KMS-11 (cell line): Measurements from ENCODE around the gene TENM3.

ENCODE experiments used
- H2AFZ ChIP-seq: fragments of 200-600 bp; sonication (generic); 2 replicates; pipeline ENCODE4 v1.6.1; 2016; ENCODE audit warnings: antibody characterized with exemption, mixed run types, low read depth
- H3K27ac ChIP-seq: fragments of 200-600 bp; sonication (generic); 2 replicates; pipeline ENCODE4 v1.6.1; 2016; ENCODE audit warnings: mild to moderate bottlenecking, mixed run types
- H3K27me3 ChIP-seq: fragments of 200-600 bp; sonication (generic); 2 replicates; pipeline ENCODE4 v1.6.1; 2017; ENCODE audit warnings: mild to moderate bottlenecking, low read depth, mixed run types, moderate library complexity; ENCODE audit not compliant: insufficient read depth
- H3K36me3 ChIP-seq: fragments of 200-600 bp; sonication (generic); 2 replicates; pipeline ENCODE4 v1.6.1; 2017; ENCODE audit warnings: mild to moderate bottlenecking, mixed run types; ENCODE audit not compliant: insufficient read depth
- H3K4me1 ChIP-seq: fragments of 200-600 bp; sonication (generic); 2 replicates; pipeline ENCODE4 v1.6.1; 2016; ENCODE audit warnings: mild to moderate bottlenecking, low read depth, mixed run types; ENCODE audit not compliant: poor library complexity, severe bottlenecking
- H3K4me2 ChIP-seq: fragments of 200-600 bp; sonication (generic); 2 replicates; pipeline ENCODE4 v1.7.0; 2016; ENCODE audit warnings: mild to moderate bottlenecking, mixed run types
- H3K4me3 ChIP-seq: fragments of 200-600 bp; sonication (generic); IDR thresholded peaks from 2 replicates; pipeline ENCODE4 v1.6.1; 2017; ENCODE audit warnings: low read depth, low read length, mixed read lengths; ENCODE audit not compliant: insufficient read depth
- H3K79me2 ChIP-seq: fragments of 200-600 bp; sonication (generic); 2 replicates; pipeline ENCODE4 v1.6.1; 2016; ENCODE audit warnings: low read depth, mixed run types; ENCODE audit not compliant: insufficient read depth
- H3K9ac ChIP-seq: fragments of 200-600 bp; sonication (generic); 2 replicates; pipeline ENCODE4 v1.6.1; 2016; ENCODE audit warnings: mild to moderate bottlenecking, mixed run types
- H4K20me1 ChIP-seq: fragments of 200-600 bp; sonication (generic); 2 replicates; pipeline ENCODE4 v1.6.1; 2016; ENCODE audit warnings: mild to moderate bottlenecking, mixed run types; ENCODE audit not compliant: insufficient read depth
- CTCF ChIP-seq: fragments of 200-600 bp; sonication (generic); conservative IDR thresholded peaks from 2 replicates; pipeline ENCODE4 v1.6.1; 2017; ENCODE audit warnings: low read depth, mild to moderate bottlenecking, antibody characterized with exemption, low read length, moderate library complexity, mixed read lengths

TENM3 gene

GRCh38 chr4:182258441-182259000 is 15.3 kb downstream of the TENM3 start:
- H3K9ac ChIP-seq = no peak overlapping the region
- H2AFZ ChIP-seq = no peak overlapping the region
- no peak overlapping the region for H3K27ac ChIP-seq
- H3K36me3 ChIP-seq = no peaks in the 10 kb centered on the region
- no peaks in the 10 kb centered on the region for H3K4me1 ChIP-seq
- no peaks in the 10 kb centered on the region for H3K27me3 ChIP-seq
- H3K4me2 ChIP-seq = no peak overlapping the region
- H3K4me3 ChIP-seq = no peak overlapping the region
- no peaks in the 10 kb centered on the region for H4K20me1 ChIP-seq
- no peaks in the 10 kb centered on the region for H3K79me2 ChIP-seq
- no peak for TF ChIP-seq CTCF

DNA sequence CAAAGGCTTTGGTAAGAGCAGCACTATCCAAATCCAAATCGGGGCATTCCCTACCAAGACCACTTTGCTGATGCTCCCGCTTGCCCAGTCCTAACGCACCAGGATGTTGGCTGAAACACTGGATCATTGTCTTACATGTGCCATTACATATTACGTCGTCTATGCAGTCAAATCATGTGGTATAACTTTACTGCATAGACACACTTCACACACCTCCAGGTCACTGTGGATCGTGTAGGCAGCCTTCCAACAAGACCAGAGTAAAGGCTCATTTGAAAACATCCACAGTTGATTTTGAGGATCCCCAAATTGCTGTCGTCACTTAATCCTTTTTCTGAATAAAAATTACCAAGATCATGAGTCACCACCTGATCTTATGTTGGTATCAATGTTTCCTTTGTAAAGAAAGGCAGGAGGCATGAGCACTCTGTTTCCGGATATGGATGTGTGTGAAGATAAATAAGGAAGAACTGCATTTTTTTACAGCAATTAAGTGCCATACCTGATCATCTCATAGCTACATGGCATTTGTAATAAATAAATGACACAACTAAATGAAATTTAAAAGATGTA is 18.5 kb downstream of the TENM3 start:
- Histone ChIP-seq H3K79me2 (no peaks in the 10 kb centered on the region), H3K27ac (no peak overlapping the region), H4K20me1 (no peaks in the 10 kb centered on the region), H3K4me1 (no peaks in the 10 kb centered on the region), H3K36me3 (no peaks in the 10 kb centered on the region), H3K4me2 (no peak overlapping the region), H2AFZ (no peak overlapping the region), H3K4me3 (no peak overlapping the region), H3K27me3 (no peaks in the 10 kb centered on the region), H3K9ac (no peak overlapping the region)
- no peak for TF ChIP-seq CTCF

DNA sequence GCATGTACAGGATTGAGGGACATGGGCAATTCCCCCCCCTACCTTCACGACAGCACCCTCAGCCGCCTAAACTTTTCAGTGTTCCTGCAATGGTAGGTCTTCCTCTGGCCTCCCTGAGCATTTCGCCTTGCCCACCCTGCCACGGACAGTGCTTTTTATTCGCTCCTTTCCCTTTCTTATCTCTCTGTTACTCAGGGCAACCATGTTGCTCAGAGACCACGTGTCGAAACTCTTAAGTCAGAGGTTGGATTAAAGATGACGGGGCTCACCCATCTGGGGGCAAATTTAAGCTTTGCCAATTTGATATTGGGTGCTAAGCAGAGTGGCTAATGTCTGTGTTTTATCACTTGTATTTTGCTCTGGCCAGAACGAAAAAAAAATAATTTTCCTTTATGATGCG is 20.4 kb downstream of the TENM3 start:
- Histone ChIP-seq H3K36me3 (no peaks in the 10 kb centered on the region), H3K27ac (no peak overlapping the region), H3K9ac (no peak overlapping the region), H3K4me3 (no peak overlapping the region), H2AFZ (no peak overlapping the region), H3K79me2 (no peaks in the 10 kb centered on the region), H3K27me3 (no peaks in the 10 kb centered on the region), H4K20me1 (no peaks in the 10 kb centered on the region), H3K4me2 (no peak overlapping the region), H3K4me1 (no peaks in the 10 kb centered on the region)
- no peak for TF ChIP-seq CTCF

GRCh38 chr4:182264139-182264752 is 21.0 kb downstream of the TENM3 start:
- H4K20me1 ChIP-seq = no peaks in the 10 kb centered on the region
- no peak for TF ChIP-seq CTCF
- no peaks in the 10 kb centered on the region for H3K36me3 ChIP-seq
- no peaks in the 10 kb centered on the region for H3K27me3 ChIP-seq
- H3K9ac ChIP-seq = no peak overlapping the region
- H3K4me2 ChIP-seq = no peak overlapping the region
- H3K4me1 ChIP-seq = no peaks in the 10 kb centered on the region
- H3K4me3 ChIP-seq = no peak overlapping the region
- H3K79me2 ChIP-seq = no peaks in the 10 kb centered on the region
- H2AFZ ChIP-seq = no peak overlapping the region
- no peak overlapping the region for H3K27ac ChIP-seq
